Measurements from ENCODE around the gene NFYC.
A peak's percentile ranks its signal among the peaks of the same experiment; 100 is the strongest.

Gene NFYC

GRCh38 chr1:40691538-40692428 is at the start of gene NFYC (continued):
- TF ChIP-seq ZNF18 (tag by site-specific recombination; IDR thresholded peaks at IDR 0.05) = peak; percentile 78
- peak; percentile 43; the same call in 1 of the 2 replicates for TF ChIP-seq BCL11A (tag by site-specific recombination; IDR thresholded peaks at IDR 0.05; ENCODE audit: low read depth)
- no peak for TF ChIP-seq ZNF362 (tag by site-specific recombination; IDR thresholded peaks at IDR 0.05)
- peak; percentile 73 for TF ChIP-seq ZBTB20 (tag by site-specific recombination; IDR thresholded peaks at IDR 0.05)
- TF ChIP-seq ZNF514 (tag by site-specific recombination; IDR thresholded peaks at IDR 0.05) = no peak
- TF ChIP-seq ZNF133 (tag by site-specific recombination; IDR thresholded peaks at IDR 0.05) = peak; percentile 10; the same call in 1 of the 2 replicates
- peak; percentile 82; the same call in 1 of the 2 replicates for TF ChIP-seq ZNF169 (tag by site-specific recombination; IDR thresholded peaks at IDR 0.05)
- TF ChIP-seq ZFHX2 (tag by site-specific recombination; conservative IDR thresholded peaks at IDR 0.05) = peak; percentile 92
- TF ChIP-seq ZNF660 (tag by site-specific recombination; IDR thresholded peaks at IDR 0.05) = peak; percentile 84
- peak; percentile 100 for TF ChIP-seq ZEB2 (tag by site-specific recombination; IDR thresholded peaks at IDR 0.05)
- no peak for TF ChIP-seq ZNF548 (tag by site-specific recombination; IDR thresholded peaks at IDR 0.05)
- peak; percentile 93 for TF ChIP-seq ZSCAN23 (tag by site-specific recombination; IDR thresholded peaks at IDR 0.05)
- TF ChIP-seq ZNF558 (tag by site-specific recombination; IDR thresholded peaks at IDR 0.05) = no peak; the same call in 1 of the 2 replicates
- no peak for TF ChIP-seq ZNF211 (tag by site-specific recombination; IDR thresholded peaks at IDR 0.05; ENCODE audit: low read depth)
- TF ChIP-seq PBX3 (CRISPR knock-in tag; IDR thresholded peaks at IDR 0.05) = peak; percentile 83
- no peak for TF ChIP-seq PRDM6 (tag by site-specific recombination; IDR thresholded peaks at IDR 0.05)
- no peak for TF ChIP-seq ELK4 (IDR thresholded peaks at IDR 0.05; ENCODE audit: borderline replicate concordance, low read depth, low read length)
- TF ChIP-seq ZBTB10 (tag by site-specific recombination; IDR thresholded peaks at IDR 0.05) = peak; percentile 97
- peak; percentile 90 for TF ChIP-seq ZBTB48 (tag by site-specific recombination; IDR thresholded peaks at IDR 0.05)
- no peak; the same call in 1 of the 2 replicates for TF ChIP-seq ZFP3 (tag by site-specific recombination; IDR thresholded peaks at IDR 0.05; ENCODE audit: low read depth)
- peak; percentile 85 for TF ChIP-seq ZNF394 (tag by site-specific recombination; IDR thresholded peaks at IDR 0.05; ENCODE audit: borderline replicate concordance)
- no peak for TF ChIP-seq ZNF114 (tag by site-specific recombination; IDR thresholded peaks at IDR 0.05)
- peak; percentile 97 for TF ChIP-seq REPIN1 (tag by site-specific recombination; IDR thresholded peaks at IDR 0.05; ENCODE audit: low read depth)
- TF ChIP-seq ATF2 (tag by site-specific recombination; IDR thresholded peaks at IDR 0.05; ENCODE audit: low read depth) = no peak; the same call in 1 of the 2 replicates
- TF ChIP-seq ZNF830 (tag by site-specific recombination; IDR thresholded peaks at IDR 0.05; ENCODE audit: low read depth) = no peak
- TF ChIP-seq WT1 (tag by site-specific recombination; IDR thresholded peaks at IDR 0.05) = peak; percentile 76

All from HEK293 (cell line).